GM18508 (cell line): Measurements from ENCODE around the gene CC2D2A.
"Not testable (repeated sequence)": the region's sequence is repeated elsewhere in the genome, so short reads cannot be mapped to it uniquely, and the experiment has no call there.

Experiments used
- ATAC-seq: cut with Tn5 transposase; IDR thresholded peaks from one replicate; pipeline ENCODE4 v1.9.1; 2021; ENCODE audit warnings: moderate number of reproducible peaks; ENCODE audit not compliant: insufficient read depth, unreplicated experiment

CC2D2A gene

DNA sequence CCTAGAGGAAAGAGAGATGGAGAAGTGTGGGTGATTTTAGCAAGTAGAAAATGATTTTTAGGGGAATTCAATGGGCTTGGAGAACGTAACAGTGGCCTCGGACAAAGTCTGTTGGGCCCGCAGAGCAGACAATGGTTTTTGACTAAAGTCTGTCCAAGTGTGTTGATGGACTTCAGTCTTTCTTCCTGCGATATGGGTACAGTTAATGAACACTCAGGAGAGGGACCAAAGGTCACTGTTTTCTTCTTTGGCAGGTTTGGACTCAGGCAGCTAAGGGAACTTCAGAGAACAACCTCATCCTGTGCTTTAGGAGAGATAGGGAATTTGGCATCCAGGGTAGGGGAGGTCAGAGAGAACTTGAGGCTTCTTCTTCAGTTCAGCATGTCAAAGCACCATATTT lies 38.0 kb downstream of the CC2D2A start:
- no peak for ATAC-seq

GRCh38 chr4:15510961-15511360 lies 41.3 kb downstream of the CC2D2A start:
- ATAC-seq = no peak

- ATAC-seq = no peak
These were observed 43.9 kb downstream of the CC2D2A start for GRCh38 chr4:15513545-15513944.

DNA sequence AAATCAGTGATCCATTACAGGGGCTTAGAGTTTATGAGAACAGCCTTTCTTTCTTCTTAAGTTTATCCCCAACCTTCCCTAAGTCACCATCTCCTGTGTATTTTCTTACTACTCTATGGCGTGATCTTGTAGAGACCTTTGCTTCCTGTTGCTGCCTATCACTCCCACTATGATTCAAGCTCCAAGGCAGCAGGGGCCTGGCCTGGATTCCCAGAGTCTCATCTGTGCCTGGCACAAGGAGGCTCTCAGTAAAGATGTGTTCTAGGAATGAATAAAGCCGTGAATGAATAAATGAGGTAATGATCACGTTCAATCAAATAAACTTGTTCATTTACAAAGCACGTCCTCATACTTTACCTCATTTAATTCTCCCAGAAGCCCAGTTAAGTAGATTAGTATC lies 45.4 kb downstream of the CC2D2A start:
- no peak for ATAC-seq

DNA sequence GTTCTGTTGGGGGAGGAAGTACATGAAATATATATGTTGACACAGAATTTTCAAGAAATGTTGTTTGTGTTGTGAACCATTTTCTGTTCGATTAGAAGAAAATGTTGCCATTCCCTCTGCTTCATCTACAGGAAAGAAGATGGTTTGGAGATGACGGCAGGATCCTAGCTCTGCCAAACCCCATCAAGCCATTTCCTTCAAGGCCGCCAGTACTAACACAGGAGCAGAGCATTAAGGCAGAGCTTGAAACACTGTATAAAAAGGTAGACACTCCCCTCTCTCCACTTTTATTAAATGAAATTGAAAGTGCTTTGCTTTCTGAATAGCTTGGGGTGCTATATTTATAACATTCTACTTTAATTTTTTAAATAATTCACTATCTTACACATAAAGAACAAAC lies 46.8 kb downstream of the CC2D2A start:
- no peak for ATAC-seq

DNA sequence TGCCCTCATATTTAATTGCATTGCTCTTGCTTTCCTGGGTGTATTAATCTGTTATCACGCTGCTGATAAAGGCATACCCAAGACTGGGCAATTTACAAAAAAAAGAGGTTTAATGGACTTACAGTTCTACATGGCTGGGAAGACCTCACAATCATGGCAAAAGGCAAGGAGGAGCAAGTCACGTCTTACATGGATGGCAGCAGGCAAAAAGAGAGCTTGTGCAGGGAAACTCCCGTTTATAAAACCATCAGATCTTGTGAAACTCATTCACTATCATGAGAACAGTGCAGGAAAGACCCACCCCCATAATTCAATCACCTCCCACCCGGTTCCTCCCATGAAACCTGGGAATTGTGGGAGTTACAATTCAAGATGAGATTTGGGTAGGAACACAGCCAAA lies 48.0 kb downstream of the CC2D2A start:
- ATAC-seq = not testable (repeated sequence)

DNA sequence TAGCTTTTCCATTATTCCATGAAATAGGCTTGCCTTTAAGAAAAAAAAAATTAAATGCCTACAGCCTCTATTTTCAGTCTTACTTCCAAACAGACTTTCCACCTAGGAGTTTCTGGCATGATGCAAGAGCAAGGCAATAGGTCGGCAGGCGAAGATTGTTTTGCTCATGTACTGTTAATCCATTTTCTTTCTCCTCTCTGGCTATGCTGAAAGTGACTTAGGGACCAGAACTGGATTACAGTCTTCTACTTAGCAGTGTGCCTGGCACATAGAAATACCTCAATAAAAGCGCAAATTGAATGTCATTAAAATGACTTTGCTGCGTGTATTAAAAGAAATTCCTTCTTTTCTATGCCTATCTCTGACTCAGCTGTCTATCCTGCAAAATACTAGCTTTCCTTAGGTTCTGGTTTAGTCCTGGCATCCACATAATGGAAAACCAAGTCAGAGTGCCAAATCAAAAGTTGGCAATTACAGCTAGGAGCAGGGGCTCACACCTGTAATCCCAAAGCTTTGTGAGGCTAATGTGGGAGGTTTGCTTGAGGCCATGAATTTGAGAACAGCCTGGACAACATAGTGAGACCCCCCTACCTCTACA lies 51.9 kb downstream of the CC2D2A start:
- no peak for ATAC-seq

DNA sequence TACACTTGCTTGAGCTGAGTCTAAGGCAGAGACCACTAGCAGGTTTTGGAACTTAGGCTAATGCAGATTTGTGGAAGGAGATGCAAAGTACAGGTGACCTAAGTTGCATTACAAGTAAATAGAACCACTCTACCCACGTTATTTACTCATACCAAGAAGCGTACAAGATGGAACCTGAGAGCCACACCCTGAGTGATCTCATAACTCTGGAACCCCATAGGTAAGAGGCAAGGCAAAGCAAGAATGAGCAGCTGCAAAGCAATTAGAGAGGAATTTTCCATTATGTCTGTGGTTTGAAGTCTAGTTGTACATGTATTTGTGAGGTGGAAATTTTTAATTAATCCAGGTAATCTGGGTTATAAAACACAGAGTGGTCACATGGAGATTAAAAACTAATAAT lies 55.4 kb downstream of the CC2D2A start:
- ATAC-seq = no peak

DNA sequence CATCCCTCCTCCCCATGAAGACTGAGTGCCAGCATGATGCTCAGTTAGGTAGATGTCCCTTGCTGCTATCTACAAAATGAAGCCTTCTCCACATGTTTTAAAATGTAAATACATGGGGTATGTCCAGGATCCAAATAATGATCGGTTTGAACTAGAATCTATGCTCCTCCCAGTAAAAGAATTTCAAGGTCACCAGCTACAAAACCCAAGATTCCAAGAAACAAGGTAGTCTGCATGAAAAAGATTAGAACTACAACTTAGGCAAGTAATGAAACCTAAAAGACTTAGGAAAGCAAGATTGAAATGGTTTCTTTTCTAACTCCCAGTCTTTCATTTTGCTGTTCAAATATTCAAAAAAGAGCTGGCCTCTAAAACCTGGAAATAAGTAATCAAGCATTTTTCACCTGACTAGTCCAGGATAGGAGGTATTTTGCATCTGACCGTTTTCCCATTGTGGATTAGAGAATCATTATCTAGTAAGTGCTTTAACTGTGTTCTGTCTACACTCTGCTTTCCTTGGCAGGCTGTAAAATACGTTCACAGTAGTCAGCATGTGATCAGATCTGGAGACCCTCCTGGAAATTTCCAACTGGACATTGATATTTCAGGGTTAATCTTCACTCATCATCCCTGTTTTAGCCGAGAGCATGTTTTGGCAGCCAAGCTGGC lies 57.4 kb downstream of the CC2D2A start:
- ATAC-seq = no peak

DNA sequence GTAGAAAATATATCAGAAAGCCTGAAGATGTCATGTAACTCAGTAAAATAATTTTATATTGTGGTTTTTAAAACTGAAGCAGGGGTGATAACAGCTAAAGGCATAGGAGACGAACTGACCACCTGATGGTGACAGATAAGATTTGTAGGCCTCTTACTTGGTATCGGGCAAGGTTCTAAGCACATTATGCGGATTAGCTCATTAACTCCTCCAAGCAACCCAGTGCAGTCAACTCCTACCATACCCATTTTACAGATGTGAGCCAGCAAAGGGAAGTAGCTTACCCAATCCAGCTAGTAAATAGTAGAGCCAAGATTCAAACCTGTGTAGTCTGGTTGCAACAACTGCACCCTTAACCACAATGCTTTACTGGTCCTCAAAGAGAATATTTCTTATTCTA lies 62.1 kb downstream of the CC2D2A start:
- ATAC-seq = no peak

DNA sequence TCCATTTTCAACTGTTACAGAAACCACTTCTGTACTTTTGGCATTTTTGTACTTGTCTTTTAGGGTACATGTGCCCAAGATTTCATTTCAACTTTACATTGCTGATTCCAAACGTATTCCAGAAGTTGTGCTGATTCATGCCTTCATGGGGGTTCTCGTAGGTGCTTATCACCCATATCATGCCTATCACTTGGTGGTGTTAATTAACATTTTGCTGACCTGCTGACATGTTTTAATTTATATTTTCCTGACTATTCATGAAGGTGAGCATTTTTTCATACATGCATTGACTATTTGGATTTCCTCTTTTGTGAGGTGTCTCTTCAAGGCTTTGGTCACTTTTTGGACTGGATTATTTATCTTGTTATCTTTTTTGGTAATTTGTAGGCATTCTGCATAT lies 64.1 kb downstream of the CC2D2A start:
- no peak for ATAC-seq

GRCh38 chr4:15535599-15535998 lies 65.9 kb downstream of the CC2D2A start:
- no peak for ATAC-seq

DNA sequence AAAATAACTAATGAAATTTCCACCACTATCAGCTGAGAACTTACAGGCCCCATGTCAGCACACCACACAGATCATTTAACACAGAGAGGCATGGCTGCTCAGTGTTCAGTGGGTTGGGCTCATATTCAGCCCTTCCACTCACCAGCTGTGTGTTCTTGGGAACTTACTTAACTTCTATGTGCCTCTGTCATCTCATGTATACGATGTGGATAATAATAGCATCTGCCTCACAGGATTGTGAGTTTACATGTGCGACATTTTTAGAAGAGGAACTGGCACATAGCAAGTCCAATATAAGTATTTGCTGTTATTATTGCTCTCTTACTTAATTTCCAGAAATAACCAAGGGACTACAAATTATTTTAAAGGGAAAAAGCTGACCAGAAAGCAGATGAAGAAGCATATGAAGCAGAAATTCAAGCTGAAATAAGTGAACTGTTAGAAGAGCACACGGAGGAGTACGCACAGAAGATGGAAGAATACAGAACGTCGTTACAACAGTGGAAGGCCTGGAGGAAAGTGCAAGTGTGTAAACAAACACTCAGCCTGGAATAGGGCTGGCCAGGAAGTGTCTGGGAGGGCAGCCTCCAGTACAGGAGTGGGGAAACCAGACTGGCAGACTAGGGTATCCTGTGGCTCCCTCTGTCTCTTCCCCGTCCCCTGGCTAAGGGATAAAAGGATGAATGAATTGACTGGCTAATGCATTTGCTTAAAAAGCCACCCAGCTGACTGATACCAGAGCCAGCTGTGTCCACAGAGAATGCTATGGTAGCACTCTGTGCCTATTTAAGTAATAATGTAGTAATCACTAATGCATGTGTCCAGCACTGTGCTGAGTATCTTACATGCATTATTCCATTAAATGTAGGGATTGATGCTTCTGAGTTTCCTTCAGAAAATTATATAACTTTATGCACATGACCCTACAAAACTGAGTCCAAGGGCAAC lies 67.1 kb downstream of the CC2D2A start:
- ATAC-seq = no peak

- no peak for ATAC-seq
These were observed 72.3 kb downstream of the CC2D2A start for GRCh38 chr4:15541941-15542340.

DNA sequence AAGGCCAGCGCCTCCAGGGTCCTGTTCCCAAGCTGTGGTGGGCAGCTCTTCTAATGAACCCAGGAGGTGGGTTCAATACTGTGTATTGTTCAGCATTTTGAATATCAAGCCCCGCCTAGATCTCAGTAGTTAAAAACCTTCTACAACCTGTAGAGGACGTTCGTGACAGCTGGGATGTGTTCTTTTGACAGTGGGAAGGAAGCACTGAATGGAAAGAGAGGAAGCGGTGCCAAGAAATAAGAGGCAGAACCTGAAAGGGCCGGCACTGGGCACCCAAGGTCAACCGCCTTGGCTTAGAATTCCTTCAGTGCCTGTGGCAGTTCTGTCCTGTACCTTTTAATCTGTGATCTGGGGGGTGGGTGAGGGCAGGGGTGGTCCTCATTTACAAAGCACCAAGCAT lies 73.1 kb downstream of the CC2D2A start:
- no peak for ATAC-seq

DNA sequence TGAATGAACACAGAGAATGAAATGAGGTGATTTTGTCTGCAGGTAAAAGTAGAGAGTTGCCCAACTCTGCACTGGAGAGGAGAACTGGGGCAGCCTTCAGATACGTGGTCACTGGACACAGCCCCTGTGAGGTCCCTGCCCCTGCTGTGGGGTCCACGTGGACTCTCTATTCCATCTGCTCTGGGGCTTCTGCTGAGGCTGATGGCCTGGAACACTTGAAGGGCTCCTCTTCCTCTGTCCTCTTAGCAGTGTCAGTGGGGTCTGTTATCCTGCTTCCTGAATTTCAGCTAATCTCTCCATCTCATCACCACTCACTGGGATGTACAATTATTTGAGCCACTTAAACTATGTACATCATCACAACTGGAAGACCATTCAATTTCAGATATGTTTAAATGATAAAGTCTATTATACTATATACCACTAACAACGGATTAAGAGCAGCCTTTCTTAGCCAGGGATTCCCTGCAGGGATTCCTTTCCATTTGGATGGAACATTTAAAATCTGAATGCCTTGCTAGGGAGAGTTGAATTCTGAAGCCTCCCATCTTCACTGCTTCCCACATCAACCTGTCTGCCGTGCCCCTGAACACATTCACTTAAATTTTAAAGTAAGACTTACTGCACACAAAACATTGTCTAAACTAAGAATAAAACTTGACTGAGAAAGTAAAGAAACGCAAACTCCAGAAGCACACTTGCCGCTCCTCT lies 74.0 kb downstream of the CC2D2A start:
- no peak for ATAC-seq

DNA sequence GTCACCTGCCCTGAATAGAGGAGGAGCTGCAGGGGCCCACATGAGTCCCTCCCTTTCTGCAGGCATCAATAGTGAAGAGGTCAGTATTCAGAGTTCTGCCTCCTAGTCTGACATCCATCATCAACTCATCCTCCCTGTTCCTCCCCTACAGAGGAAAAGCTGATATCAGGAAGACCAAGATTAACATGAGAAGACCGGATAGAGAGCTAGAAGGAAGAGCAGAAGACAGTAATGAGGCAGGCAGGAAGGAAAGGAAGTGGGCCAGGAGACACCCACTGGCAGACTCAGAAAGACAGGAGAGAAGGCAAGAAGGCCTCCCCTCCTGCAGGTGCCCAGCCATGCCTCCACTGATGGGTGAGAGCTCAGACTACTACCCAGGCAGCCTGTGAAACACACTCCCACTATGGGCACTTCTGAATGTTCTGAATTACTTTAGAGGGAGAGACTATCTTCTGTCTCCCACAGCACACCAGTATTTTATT lies 74.6 kb downstream of the CC2D2A start:
- ATAC-seq = no peak

- ATAC-seq = no peak
These were observed 75.7 kb downstream of the CC2D2A start for GRCh38 chr4:15545371-15545770.

GRCh38 chr4:15547392-15547791 lies 77.7 kb downstream of the CC2D2A start:
- peak; percentile 65 for ATAC-seq

DNA sequence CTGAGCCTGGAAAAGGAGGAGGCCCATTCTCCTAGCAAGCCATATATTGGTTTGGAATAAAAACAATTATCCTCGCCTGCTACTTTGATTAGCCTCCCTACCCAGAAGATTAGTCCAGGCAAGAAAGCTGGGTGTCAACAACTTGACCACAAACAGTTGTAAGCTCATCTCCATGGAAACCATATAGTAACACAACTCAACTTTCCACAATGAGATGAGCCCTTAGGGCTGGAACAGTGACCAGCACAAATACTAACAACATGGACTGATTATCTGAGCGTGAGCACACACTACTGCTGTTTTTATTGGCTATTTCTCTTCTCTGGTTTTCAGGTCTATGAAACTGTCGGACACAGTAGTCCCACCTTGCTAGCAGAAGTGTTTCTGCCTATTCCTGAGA lies 80.8 kb downstream of the CC2D2A start:
- no peak for ATAC-seq
